ENCODE results near the gene CATSPERB. TPM values are rescaled to one million over a fixed set of nuclear protein-coding genes. Genes with fewer than 3 reads are reported as not detected.

CATSPERB gene
- total RNA-seq (2011; cell fraction: chromatin; rRNA removed; ENCODE audit: low replicate concordance): 2.1 TPM in 1 of 2 replicates, not detected in the other
- 1.1 TPM in 1 of 2 replicates, not detected in the other for total RNA-seq (2011; cell fraction: nucleolus; rRNA removed)
- 1.1 TPM in 1 of 2 replicates, not detected in the other for total RNA-seq (2011; cell fraction: nucleoplasm; rRNA removed)
- 0.05 and 0.45 TPM in 2 replicates for total RNA-seq (2014; rRNA removed)
- total RNA-seq (2014; rRNA removed; fragmentation: Illumina TruSeq; extraction: Trizol): 1.1 and 1.4 TPM in 2 replicates
- 0.98 and 1.0 TPM in 2 replicates for total RNA-seq (2015; rRNA removed; fragmentation: Illumina TruSeq; extraction: Trizol)
- 0.67 and 0.89 TPM in 2 replicates for total RNA-seq (2021)
- polyA plus RNA-seq (2011; rRNA removed): 0.18 and 0.38 TPM in 2 replicates
- 0.03 TPM in 1 of 2 replicates, not detected in the other for polyA plus RNA-seq (2011; cell fraction: cytosol; rRNA removed)
- 0.09 and 0.18 TPM in 2 replicates for polyA plus RNA-seq (2011; cell fraction: nucleus; rRNA removed)
- polyA plus RNA-seq (2012): 1.5 and 2.7 TPM in 2 replicates
- polyA plus RNA-seq (2014; fragmentation: Illumina TruSeq; extraction: Trizol): 0.82 and 0.98 TPM in 2 replicates
- polyA plus RNA-seq (2014; fragmentation: Nextera tagmentation; extraction: Ambion mirVana): 1 to 10 TPM in 1 of 2 experiments, under 1 TPM in 1; 0.76 to 1.0 TPM
- polyA plus RNA-seq (2014; rRNA removed): 0.98 and 1.4 TPM in 2 replicates
- polyA minus RNA-seq (2011; rRNA and poly(A)+ RNA removed): 0.09 TPM in 1 of 2 replicates, not detected in the other
- polyA minus RNA-seq (2011; cell fraction: cytosol; rRNA and poly(A)+ RNA removed): not detected in 2 replicates
- polyA minus RNA-seq (2011; cell fraction: nucleus; rRNA and poly(A)+ RNA removed): 0.27 and 0.78 TPM in 2 replicates
- percentile 28 among the genes with signal in this experiment for Bru-seq, nascent RNA
- percentile 31 among the genes with signal in this experiment for BruChase-seq, experiment 1, labeled RNA remaining after a 2-hour chase
- BruChase-seq, experiment 2, labeled RNA remaining after a 6-hour chase: percentile 29 among the genes with signal in this experiment
- long read RNA-seq, experiment 1, partial matches to known transcripts: 1 of 2 reads
- long read RNA-seq, experiment 1, other reads (novel, unspliced or antisense): 1 of 2 reads
- long read RNA-seq, experiment 2: 0 reads
- long read RNA-seq, experiment 3, partial matches to known transcripts: 0 of 1 reads
- long read RNA-seq, experiment 3, other reads (novel, unspliced or antisense): 1 of 1 reads

- H3K9ac ChIP-seq (ENCODE audit: insufficient read depth in 1 of 2, low read depth in 2 of 2, low read length in 2 of 2): no peak within 1 kb of the TSS
- no peaks in the 10 kb centered on the region for H3K9me3 ChIP-seq (replicated peaks; ENCODE audit: control insufficient read depth, insufficient read depth, low read depth, low read length)
- in situ Hi-C loops (cut with MboI): no loop called here
- no peaks in the 10 kb centered on the region for H3K36me3 ChIP-seq (ENCODE audit: control insufficient read depth, insufficient read depth, low read length)
- 25% methylated on average over 2 of the region's 2 CpGs for WGBS (ENCODE audit: insufficient coverage, low coverage, missing lambda C conversion rate)
- H3K9me1 ChIP-seq (ENCODE audit: control insufficient read depth, insufficient read depth, low read length): no peaks in the 10 kb centered on the region
- no peaks in the 10 kb centered on the region for H3K4me1 ChIP-seq (replicated peaks in 1 of 2; ENCODE audit: control insufficient read depth in 2 of 2, insufficient read depth in 2 of 2, low read length in 2 of 2)
- DNase-seq (ENCODE audit: extremely low read depth in 1 of 4, low spot score in 3 of 4) (no peak), ATAC-seq (no peak), FAIRE-seq (no peak)
- no peak within 1 kb of the TSS for H3K4me3 ChIP-seq
- H3K27ac ChIP-seq (ENCODE audit: extremely low read depth, low read depth, low read length): no peak within 1 kb of the TSS
- no peaks in the 10 kb centered on the region for H4K20me1 ChIP-seq (replicated peaks; ENCODE audit: control insufficient read depth, insufficient read depth, low read length)
- H3K4me2 ChIP-seq (ENCODE audit: insufficient read depth, low read length): no peak within 1 kb of the TSS
- no peaks in the 10 kb centered on the region for H3K27me3 ChIP-seq (ENCODE audit: control insufficient read depth in 2 of 2, insufficient read depth in 2 of 2, low read length in 2 of 2)
- intact Hi-C loops (cut with micrococcal nuclease): no loop called here
- BruUV-seq (replicated peaks): no TSS peak
- no peak within 1 kb of the TSS for H2AFZ ChIP-seq (ENCODE audit: low read depth, low read length)
- ChIA-PET CTCF (ENCODE audit: low intra/inter-chr PET ratio) (no interaction called here), POLR2A (interaction anchor here (1.0 kb wide), 1 partner anchor 102 kb away, joined by 3 read pairs; no protein-coding TSS in a partner anchor)
- no peak for TF ChIP-seq KDM1A (IDR thresholded peaks at IDR 0.05)
- no peak for TF ChIP-seq HMG20B (CRISPR knock-in tag; IDR thresholded peaks at IDR 0.05)
- TF ChIP-seq ZNF830 (CRISPR knock-in tag; IDR thresholded peaks at IDR 0.05): no peak
- TF ChIP-seq MEIS2 (IDR thresholded peaks at IDR 0.05; ENCODE audit: partially characterized antibody): no peak
- no peak for TF ChIP-seq ATF1 (CRISPR knock-in tag; IDR thresholded peaks at IDR 0.05)
- TF ChIP-seq ATF1 (tag; IDR thresholded peaks at IDR 0.05): no peak
- no peak for TF ChIP-seq ZNF644 (tag; IDR thresholded peaks at IDR 0.05; ENCODE audit: low read depth)
- TF ChIP-seq HSF4 (CRISPR knock-in tag; IDR thresholded peaks at IDR 0.05; ENCODE audit: borderline replicate concordance): no peak
- no peak for TF ChIP-seq ZKSCAN3 (CRISPR knock-in tag; IDR thresholded peaks at IDR 0.05)
- TF ChIP-seq ZNF589 (CRISPR knock-in tag; IDR thresholded peaks at IDR 0.05; ENCODE audit: low read depth): no peak
- TF ChIP-seq CXXC5 (CRISPR knock-in tag; IDR thresholded peaks at IDR 0.05): no peak
- no peak for TF ChIP-seq SMARCA5 (IDR thresholded peaks at IDR 0.05)
- TF ChIP-seq ARID1B (IDR thresholded peaks at IDR 0.05): no peak
- TF ChIP-seq ZNF507 (tag; conservative IDR thresholded peaks at IDR 0.05): no peak
- TF ChIP-seq ZNF184 (CRISPR knock-in tag; IDR thresholded peaks at IDR 0.05): no peak
- TF ChIP-seq NR4A1 (CRISPR knock-in tag; IDR thresholded peaks at IDR 0.05): no peak
- no peak for TF ChIP-seq NR4A1 (tag; IDR thresholded peaks at IDR 0.05)
- no peak for TF ChIP-seq RBFOX2 (IDR thresholded peaks at IDR 0.05; ENCODE audit: low read depth, low read length)
- TF ChIP-seq KHSRP (IDR thresholded peaks at IDR 0.05): no peak
- H3K79me2 ChIP-seq (ENCODE audit: control insufficient read depth, insufficient read depth, low read length): no peaks in the 10 kb centered on the region
These were observed at the start of gene CATSPERB for GRCh38 chr14:91731986-91732385. Gene CATSPERB (minus strand): TSS chr14:91732086. CDS start chr14:91729479, 2,607 bp downstream.
